ENCODE measurements around the gene DBT.
"Not testable (repeated sequence)": the region's sequence is repeated elsewhere in the genome, so short reads cannot be mapped to it uniquely, and the experiment has no call there.

DNA sequence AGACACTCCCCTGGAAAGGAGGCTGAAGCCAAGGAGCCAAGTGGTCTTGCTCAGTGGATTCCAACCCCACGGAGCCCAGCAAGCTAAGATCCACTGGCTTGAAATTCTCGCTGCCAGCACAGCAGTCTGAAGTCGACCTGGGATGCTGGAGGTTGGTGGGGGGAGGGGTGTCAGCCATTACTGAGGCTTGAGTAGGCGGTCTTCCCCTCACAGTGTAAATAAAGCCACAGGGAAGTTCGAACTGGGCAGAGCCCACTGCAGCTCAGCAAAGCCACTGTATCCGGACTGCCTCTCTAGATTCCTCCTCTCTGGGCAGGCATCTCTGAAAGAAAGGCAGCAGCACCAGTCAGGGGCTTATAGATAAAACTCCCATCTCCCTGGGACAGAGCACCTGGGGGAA lies 49.6 kb downstream of the DBT start:
- TF ChIP-seq YY1 (IDR thresholded peaks at IDR 0.05; ENCODE audit: insufficient read depth, insufficient replicate concordance, low read depth, low read length); STAG1 (CRISPR knock-in tag; IDR thresholded peaks at IDR 0.05); ZNF329 (CRISPR knock-in tag; IDR thresholded peaks at IDR 0.05; ENCODE audit: low read depth); NR2F2 (IDR thresholded peaks at IDR 0.05; ENCODE audit: borderline replicate concordance, low read depth): not testable (repeated sequence)
- TF ChIP-seq, protein P1, sequence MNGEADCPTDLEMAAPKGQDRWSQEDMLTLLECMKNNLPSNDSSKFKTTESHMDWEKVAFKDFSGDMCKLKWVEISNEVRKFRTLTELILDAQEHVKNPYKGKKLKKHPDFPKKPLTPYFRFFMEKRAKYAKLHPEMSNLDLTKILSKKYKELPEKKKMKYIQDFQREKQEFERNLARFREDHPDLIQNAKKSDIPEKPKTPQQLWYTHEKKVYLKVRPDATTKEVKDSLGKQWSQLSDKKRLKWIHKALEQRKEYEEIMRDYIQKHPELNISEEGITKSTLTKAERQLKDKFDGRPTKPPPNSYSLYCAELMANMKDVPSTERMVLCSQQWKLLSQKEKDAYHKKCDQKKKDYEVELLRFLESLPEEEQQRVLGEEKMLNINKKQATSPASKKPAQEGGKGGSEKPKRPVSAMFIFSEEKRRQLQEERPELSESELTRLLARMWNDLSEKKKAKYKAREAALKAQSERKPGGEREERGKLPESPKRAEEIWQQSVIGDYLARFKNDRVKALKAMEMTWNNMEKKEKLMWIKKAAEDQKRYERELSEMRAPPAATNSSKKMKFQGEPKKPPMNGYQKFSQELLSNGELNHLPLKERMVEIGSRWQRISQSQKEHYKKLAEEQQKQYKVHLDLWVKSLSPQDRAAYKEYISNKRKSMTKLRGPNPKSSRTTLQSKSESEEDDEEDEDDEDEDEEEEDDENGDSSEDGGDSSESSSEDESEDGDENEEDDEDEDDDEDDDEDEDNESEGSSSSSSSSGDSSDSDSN (CRISPR knock-in tag; IDR thresholded peaks at IDR 0.05), result not testable (repeated sequence)
- TF ChIP-seq, protein P2, sequence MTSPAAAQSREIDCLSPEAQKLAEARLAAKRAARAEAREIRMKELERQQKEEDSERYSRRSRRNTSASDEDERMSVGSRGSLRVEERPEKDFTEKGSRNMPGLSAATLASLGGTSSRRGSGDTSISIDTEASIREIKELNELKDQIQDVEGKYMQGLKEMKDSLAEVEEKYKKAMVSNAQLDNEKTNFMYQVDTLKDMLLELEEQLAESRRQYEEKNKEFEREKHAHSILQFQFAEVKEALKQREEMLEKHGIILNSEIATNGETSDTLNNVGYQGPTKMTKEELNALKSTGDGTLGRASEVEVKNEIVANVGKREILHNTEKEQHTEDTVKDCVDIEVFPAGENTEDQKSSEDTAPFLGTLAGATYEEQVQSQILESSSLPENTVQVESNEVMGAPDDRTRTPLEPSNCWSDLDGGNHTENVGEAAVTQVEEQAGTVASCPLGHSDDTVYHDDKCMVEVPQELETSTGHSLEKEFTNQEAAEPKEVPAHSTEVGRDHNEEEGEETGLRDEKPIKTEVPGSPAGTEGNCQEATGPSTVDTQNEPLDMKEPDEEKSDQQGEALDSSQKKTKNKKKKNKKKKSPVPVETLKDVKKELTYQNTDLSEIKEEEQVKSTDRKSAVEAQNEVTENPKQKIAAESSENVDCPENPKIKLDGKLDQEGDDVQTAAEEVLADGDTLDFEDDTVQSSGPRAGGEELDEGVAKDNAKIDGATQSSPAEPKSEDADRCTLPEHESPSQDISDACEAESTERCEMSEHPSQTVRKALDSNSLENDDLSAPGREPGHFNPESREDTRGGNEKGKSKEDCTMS (CRISPR knock-in tag; conservative IDR thresholded peaks at IDR 0.05), result not testable (repeated sequence)
- TF ChIP-seq, protein P3, sequence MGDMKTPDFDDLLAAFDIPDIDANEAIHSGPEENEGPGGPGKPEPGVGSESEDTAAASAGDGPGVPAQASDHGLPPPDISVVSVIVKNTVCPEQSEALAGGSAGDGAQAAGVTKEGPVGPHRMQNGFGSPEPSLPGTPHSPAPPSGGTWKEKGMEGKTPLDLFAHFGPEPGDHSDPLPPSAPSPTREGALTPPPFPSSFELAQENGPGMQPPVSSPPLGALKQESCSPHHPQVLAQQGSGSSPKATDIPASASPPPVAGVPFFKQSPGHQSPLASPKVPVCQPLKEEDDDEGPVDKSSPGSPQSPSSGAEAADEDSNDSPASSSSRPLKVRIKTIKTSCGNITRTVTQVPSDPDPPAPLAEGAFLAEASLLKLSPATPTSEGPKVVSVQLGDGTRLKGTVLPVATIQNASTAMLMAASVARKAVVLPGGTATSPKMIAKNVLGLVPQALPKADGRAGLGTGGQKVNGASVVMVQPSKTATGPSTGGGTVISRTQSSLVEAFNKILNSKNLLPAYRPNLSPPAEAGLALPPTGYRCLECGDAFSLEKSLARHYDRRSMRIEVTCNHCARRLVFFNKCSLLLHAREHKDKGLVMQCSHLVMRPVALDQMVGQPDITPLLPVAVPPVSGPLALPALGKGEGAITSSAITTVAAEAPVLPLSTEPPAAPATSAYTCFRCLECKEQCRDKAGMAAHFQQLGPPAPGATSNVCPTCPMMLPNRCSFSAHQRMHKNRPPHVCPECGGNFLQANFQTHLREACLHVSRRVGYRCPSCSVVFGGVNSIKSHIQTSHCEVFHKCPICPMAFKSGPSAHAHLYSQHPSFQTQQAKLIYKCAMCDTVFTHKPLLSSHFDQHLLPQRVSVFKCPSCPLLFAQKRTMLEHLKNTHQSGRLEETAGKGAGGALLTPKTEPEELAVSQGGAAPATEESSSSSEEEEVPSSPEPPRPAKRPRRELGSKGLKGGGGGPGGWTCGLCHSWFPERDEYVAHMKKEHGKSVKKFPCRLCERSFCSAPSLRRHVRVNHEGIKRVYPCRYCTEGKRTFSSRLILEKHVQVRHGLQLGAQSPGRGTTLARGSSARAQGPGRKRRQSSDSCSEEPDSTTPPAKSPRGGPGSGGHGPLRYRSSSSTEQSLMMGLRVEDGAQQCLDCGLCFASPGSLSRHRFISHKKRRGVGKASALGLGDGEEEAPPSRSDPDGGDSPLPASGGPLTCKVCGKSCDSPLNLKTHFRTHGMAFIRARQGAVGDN (CRISPR knock-in tag; IDR thresholded peaks at IDR 0.05), result not testable (repeated sequence)
